NCI-H146 treated with DMSO at 0.1 percent for 48 hours (cell line): ENCODE results near the gene CDH7.

Experiments used
- DNase-seq: peaks from one replicate; lab custom pipeline; 2025; ENCODE audit not compliant: unreplicated experiment; lab: John Stamatoyannopoulos, UW

The CDH7 gene, protein sequence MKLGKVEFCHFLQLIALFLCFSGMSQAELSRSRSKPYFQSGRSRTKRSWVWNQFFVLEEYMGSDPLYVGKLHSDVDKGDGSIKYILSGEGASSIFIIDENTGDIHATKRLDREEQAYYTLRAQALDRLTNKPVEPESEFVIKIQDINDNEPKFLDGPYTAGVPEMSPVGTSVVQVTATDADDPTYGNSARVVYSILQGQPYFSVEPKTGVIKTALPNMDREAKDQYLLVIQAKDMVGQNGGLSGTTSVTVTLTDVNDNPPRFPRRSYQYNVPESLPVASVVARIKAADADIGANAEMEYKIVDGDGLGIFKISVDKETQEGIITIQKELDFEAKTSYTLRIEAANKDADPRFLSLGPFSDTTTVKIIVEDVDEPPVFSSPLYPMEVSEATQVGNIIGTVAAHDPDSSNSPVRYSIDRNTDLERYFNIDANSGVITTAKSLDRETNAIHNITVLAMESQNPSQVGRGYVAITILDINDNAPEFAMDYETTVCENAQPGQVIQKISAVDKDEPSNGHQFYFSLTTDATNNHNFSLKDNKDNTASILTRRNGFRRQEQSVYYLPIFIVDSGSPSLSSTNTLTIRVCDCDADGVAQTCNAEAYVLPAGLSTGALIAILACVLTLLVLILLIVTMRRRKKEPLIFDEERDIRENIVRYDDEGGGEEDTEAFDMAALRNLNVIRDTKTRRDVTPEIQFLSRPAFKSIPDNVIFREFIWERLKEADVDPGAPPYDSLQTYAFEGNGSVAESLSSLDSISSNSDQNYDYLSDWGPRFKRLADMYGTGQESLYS

DNA sequence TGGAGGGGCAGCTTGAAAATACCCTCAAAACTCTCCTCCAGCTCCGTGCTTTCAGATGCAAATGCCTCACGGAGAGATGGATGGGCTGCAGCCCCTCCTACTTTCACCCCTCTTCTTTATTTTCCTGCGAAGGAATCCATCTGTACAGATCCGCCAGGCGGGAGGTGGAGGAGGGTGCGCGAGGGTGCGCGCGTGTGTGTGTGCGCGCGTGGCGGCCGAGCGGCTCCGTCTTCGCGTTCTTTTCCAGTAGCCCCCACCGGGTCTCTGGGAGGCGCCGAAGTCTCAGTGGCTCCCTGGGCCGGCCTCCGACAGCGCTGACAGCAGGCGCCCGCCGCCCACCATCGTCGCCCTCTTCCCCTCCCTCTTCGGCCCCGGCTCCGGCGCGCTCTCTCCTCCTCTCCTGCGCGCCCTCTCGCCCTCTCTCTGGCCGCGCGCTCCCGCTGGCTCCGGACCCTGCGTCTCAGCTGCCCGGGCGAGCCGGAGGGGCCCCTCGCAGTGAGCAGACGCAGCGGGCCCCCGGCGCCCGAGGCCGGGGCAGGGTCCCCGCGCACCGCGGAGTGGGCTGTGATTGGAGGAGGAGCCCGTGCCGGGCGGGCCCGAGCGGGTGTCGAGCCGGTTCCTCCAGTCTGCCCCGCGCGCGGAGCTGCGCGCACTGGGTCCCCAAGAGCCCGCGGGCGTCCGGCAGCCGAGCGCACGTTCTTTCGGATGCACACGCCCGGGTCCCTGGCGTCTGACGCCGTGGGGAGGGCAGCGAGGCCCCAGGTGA lies at the start of gene CDH7:
Gene CDH7 (plus strand): TSS at position 624 of the 766 bp plus-strand sequence. CDS start 11,831 bp downstream, outside the sequence.
- DNase-seq, result peak; percentile 93

DNA sequence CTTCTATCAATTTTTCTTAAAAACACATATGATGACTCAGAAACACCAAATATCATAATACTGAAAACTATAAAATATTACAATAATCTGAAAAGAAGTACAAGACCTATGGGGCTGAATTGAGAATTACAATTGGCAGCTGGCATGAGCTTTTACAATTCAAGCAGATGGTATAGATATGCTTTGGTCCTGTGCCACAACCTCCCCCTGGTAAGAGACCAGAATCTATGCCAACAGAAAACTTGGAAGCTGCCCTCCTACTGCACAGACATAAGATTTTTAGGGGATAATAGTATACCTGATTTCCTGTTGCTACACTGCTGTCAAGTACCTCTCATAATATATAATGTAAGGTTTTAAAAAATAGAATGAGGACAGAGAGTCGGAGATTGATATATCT lies 46.8 kb upstream of the CDH7 start:
- no peak for DNase-seq

DNA sequence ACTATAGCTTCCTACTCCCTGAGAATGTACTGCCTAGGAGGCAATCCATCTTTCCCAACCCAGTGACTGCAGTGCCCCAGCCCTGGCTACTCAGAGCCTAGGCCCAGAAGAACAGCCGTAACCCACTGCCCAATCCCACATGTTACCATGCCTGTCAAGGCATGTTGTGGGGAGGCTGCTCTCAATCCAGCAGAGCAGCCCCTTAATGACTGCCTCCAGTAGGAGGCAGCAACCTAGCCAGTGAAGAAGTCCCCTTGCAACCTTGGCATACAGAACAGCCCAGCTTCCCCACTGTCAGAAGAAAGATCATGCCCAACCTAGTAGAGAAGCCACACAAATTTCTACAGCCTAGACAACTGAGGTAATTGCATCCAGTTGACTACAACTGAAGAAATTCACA lies 44.2 kb upstream of the CDH7 start:
- no peak for DNase-seq

DNA sequence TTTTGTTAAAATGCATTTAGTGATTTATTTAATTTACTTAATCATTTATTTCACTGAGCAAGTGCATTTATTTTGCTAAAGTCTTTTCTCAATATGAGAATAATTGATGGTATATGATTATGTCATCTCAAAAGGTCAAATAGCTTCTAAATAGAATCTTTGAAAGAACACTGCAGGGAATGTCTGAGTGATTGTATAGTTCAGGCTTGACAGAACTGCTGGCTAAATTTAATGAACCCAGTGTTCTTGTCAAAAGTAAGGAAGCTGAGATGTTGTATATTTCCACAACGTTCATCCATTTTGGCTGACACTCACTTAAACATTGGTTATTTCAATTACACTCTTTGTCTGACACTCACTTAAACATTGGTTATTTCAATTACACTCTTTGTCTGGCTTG lies 39.3 kb upstream of the CDH7 start:
- DNase-seq, result no peak

DNA sequence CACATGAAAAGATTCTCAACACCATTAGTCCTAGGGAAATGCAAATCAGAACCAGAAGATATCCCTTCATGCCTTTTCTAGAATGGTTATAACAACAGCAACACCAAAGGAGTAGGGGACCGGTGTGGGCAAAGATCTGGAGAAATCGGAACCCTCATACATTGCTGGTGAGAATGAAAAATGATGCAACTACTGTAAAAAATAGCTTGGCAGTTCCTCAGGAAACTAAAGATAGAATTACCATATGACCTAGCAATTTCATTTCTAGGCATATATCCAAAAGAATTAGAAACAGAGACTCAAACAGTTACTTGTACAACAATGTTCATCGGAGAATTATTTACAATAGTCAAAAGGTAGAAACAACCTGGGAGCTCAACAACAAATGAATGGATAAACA lies 29.2 kb upstream of the CDH7 start:
- DNase-seq, result no peak

DNA sequence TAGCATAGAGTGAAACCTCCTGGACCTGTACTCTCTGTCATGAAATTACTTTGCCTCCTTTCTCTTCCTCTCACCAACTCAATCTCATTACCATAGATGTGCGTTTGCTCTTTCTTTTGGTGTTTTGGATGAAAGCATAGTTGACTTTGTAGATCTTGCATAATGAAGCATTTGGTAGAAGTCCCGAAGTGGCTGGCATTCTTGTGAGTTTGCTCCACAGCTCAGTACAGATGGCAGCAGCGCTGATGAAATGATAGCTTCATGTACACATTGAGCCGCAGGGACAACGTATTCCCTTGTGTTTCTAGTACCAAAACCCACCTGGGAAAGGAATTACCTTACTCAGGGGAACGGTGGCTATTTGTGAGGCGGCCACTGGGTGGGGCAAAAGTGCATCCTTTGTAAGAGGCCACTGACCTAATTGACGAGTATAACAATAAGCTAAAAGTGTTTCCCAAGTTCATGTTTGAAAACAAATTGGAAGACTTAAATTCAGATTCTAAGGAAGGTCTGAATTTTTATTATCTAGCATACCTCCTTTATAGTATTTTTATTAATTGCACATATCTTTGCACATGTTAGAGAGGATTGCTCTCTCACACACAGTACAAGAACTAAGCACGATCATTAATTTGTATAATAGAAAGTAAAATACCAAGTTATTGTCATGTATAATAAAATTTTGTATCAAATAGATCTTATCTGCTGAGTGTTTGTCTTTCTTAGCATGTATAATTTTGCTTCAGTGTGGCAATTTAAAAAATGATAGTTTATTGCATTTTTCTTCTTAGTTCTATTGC lies 25.4 kb upstream of the CDH7 start:
- peak; percentile 91 for DNase-seq

DNA sequence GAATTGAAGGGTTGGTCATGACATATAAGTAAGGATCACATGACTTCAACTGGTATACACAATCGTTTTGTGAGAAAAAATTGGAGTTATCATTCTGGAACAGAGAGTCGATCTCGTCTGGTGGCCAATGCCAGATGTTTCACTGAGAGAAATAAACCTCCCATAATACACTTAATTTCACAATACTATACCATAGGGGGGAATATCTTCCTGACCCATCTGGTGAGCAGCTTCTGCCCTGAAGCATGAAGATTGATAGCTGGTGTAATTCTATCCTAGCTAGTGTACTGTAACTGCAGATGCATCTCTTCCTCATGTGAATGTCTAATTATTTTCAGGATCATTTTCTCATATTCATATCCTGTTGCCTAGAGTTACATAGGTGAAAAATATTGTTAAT lies 15.7 kb upstream of the CDH7 start:
- peak; percentile 65 for DNase-seq

DNA sequence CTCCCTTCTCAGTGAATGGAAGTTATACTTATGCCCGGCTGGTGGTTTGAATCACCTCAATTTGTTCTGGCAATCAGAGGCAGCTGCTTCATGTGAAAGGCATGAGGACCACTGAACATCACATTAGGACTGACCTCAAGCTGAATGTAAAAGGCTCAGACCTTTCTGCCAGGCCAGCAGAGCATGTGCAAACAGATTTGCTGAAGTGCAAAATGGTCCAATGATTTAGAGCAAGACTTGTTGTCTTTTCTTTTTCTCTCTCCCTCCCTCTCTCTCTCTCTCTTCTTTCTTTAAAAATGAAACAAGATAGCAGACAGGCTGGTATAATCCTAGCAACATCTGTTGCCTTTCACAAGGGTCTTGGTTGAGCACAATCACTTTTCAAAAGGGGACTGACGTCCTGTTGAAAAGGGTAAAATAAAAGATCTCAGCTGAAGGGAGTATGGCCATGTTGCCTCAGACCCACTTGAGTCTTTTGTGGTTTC lies 13.3 kb upstream of the CDH7 start:
- peak; percentile 93 for DNase-seq

DNA sequence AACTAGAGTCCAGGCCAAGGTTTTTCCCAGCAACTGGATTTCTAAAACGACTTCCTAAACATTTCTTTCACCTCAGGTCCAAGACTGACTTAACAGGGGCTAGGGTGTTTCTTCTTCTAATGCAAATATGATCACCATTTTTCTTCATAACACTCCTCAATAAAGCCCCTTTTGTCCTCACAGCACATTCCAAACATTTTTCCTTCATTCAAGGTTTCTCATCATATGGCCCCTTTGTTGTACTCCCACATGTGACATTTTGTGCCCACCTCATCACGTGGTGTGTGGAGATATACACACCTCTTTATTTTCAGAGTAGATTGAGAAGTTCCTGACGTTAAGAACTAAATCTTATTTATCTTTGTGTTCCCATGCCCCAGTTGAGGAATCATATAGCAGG lies 3.9 kb upstream of the CDH7 start:
- DNase-seq, result no peak

DNA sequence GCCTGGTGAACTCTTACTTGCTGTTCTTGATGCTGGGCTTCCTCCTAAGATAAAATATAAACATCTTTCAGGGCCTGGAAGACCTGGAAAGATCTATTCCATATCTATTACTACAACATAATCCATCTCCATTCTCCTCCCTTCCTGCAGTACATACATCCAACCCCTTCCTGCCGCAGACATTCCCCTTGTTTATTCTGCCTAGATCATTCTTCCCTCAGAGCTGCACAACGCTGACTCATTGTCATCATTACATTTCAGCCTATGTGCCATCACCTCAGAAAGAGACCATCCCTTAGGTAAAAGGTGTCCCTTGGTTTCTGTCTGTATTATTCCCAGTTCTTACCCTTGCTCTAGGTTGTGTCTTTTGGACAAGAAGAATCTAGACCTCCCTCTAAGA lies 2.5 kb upstream of the CDH7 start:
- DNase-seq, result no peak

DNA sequence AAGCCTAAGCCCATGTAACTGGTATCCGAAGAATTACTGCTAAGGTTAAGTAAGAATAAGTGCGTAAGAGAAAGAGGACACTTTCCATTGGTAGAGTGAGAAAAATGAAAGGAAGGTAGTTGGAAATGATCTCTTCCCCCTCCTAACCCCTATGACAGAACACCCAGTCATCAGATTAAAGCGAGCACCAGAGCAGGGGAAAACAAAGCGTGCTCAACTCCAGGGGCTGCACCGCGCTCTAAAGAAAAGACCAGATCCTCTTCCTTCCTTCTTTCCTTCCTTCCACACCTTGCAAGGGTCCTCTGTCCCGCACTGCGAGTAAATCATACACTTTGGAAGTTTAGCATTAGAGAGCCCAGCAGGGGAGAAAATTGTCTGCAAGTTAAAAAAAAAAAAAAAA lies 971 bp upstream of the CDH7 start:
- no peak for DNase-seq

DNA sequence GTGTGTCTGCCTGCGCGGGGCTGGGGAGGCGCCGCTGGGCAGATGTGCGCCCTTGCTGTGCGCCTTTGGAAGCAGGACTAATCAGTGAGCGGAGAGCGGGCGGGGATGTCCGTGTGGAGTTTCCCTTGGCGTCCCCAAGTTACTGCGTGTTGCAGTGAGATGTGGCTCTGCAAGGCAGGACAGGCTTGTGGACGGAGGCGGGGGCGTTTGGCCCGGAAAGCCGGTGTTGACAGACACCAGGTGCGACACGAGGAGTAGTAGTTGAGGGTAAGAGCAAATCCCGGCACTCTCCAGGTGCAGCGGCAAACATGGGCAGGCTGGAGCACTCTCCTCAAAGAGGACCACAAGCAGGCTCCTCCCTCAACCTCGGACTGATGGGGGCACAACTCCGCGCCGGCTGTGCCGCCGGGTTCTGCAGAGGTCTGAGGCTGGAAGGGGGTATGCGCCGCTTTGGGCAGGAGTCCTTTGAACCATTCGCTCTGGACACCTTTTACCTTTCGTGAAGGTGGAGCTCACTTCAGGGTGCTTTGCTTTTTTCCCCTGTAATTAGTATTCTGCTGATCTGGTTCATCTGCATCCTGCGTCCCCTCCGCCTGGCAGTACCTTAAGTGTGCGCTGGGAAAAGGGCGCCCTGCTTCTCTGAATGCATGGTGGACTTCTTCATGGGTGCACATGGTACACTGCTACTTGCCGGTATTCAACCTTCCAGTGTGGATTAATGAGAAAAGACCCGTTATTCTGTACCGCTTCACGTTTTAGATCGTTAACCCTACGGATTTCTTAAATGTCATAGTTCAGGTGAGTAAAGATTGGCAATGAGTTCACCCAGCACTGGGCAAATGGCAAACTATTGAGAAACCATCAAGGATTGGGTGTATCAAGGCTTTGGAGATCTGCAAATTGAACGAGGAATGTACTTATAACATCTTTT lies 608 bp downstream of the CDH7 start:
- DNase-seq, result peak; percentile 93

DNA sequence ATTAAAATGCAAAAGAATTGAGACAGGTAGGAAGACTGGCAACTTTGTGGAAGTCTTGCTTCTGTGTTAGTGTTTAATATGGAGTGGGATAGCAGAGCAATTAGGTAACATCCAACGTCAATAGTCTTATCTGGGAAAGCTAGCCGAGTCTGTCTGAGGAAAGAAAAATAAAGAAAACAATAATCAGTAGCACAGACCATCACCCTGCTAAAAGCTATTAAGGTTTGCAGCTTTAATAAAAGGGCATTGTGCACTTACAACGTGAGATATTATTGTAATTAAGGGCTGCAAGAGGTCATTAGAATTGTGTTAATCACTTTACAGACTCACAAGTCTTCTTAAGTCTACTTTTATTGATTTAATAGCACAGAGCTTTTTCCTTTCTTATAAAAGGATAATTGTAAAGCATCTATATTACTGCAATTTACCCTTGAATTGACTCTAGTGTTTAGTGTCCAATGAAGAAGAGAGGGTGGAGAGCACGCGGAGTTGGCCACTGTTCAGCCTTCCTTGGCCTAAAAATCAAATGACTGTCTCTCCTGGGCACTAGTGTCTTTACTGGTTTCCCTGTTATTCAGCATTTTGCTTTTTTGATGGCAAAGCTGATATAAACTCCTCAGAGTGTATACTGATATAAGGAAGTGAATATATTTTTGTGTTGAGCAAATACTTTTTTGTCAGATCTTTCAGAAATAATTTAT lies 2.0 kb downstream of the CDH7 start:
- DNase-seq, result peak; percentile 81

DNA sequence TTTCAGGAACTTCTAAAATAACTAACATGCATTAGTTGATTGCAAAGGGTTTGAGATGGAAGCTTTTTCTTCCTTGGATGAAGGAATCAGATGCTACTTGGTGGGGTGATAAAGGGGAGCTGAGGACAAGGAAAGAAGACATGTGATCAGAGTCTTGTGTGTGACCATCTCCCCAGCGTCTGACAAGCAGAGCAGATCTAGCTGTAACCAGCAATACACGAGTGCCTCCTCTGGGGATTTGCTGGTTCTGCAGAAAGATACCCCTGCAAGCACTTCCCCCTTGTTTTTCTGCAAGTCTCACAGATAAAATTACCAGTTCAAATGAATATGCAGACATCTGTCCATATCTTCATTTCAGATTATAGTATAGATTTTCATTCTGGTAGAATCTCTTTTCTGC lies 2.7 kb downstream of the CDH7 start:
- DNase-seq, result peak; percentile 94

DNA sequence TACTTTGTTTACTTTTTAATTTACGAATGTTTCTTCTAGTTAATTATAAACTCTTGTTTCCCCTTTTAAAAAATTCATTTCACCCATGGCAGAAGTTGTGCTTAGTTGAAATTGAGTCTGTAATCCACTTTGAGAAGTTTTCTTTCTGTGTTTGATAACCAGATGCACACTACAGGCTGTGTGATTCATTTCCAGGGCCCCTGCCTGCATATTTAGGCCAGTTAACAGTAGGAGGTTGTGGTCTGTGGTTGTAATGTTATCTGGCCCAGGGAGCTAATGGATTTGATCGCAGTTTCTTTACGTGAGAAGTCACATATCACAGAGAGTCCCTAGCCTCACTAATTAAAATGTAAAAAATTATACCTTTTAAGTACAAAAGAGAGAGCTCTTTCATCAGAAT lies 3.3 kb downstream of the CDH7 start:
- peak; percentile 90 for DNase-seq

DNA sequence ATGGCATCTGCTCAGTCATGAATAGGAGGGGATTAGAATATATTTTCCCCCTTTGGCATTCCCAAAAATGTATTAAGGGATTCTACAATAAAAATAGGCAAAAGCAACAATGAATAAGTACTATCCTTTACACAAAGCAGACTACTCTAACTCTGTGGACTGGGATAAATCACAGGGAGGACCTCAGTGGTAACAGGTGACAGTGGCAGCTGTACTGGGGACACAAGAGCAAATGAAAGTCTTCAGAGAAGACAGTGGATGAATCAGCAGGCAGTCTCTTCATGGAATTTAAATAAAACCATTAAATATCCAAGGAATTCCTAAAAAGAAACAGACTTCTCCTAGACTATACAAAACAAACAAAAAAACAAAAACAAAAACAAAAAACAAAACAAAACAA lies 4.8 kb downstream of the CDH7 start:
- DNase-seq, result peak; percentile 34

DNA sequence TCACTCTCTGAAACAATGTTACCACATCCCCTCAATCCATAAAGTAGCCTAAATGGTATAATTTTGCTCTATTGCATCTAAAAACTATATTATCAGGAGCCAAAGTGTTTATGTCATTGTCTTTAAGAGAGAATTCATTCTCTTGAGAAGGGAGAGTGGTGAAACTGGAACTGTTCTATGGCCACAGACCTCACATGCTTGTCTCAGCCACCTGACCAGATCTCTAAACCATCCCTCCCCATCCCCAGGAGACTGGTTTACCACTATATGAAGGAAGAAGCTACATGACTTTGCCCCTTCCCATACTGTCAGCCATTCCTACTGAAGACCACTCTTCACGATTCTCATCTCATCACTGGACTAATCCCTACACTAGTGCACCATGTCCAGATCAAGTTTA lies 9.6 kb downstream of the CDH7 start:
- DNase-seq, result no peak

DNA sequence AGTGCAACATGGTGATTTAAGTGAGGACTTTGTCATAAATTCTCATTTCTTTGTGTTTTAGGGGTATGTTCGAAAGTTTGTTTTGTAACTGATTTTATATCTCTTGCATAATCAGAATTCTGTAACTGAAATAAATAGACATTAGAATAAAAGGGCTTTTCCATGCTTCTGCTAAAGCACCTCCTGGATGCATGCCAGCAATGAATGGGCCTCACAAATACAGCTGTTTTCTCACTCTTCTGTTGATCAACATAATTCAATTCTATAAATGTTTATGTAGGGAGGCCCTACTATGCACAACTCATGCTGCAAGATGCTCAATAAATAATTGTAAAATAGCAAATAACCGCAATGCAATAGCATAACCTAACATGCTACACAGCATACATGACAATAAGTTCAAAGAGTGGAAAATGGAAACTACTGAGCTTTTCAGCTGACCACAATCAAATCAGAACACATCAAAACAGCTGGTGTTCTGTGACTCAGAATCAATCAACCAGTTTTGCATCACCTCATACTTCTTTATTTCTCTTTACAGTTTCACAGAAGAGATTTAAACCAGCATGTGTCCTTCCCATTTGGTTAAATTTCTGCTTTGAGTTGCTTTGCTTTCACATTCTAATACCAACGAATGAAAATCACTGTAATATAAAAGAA lies 11.0 kb downstream of the CDH7 start:
- DNase-seq, result peak; percentile 71
